Measurements from ENCODE around the gene SYT1.

DNA sequence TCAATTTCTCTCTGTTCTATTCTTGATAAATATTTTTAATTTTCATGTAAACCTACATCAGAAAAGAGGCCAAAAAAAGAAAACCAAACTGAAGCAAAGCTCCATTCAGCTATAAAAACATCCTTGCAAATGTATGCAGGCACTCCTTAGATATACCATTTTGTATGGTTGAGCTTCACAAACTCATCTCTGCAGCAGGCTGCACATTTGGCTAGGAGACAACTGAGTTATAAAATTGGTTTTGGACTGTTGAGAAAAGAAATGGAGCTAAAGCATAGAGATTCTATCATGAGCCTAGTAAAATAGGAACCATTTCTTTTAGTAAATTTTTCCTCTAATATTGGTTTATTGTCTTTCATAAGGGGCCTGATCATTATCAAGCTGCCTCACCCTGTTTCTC lies 156.4 kb downstream of the SYT1 start:
- TF ChIP-seq POLR2AphosphoS5 (IDR thresholded peaks at IDR 0.05; ENCODE audit: low read depth, low read length): no peak
- no peak for TF ChIP-seq POLR2A (IDR thresholded peaks at IDR 0.05; ENCODE audit: low read depth, low read length)

Data from GM12892 (cell line).